Memory B cell (primary cell): ENCODE measurements around the gene RFESD.
"Not testable (repeated sequence)": the region's sequence is repeated elsewhere in the genome, so short reads cannot be mapped to it uniquely, and the experiment has no call there.

Experiments
- ATAC-seq: fragments of 150-1000 bp; cut with Tn5 transposase; 2 replicates; pipeline ENCODE4 v1.10.0; 2021; ENCODE audit warnings: low read depth, mild to moderate bottlenecking, moderate library complexity
- DNase-seq, 2 donors: peaks; one replicate each; pipeline ENCODE4 v3.0.0; 2022; ENCODE audit warnings: low spot score in 2 of 2
- H3K27ac Mint-ChIP-seq: one replicate; pipeline ENCODE4 v1.8.0; 2022; ENCODE audit warnings: mild to moderate bottlenecking, moderate library complexity, mixed read lengths
- H3K27me3 Mint-ChIP-seq: one replicate; pipeline ENCODE4 v1.8.0; 2022; ENCODE audit warnings: mixed read lengths
- H3K36me3 Mint-ChIP-seq: one replicate; pipeline ENCODE4 v1.8.0; 2022; ENCODE audit warnings: mild to moderate bottlenecking, mixed read lengths
- H3K4me1 Mint-ChIP-seq: one replicate; pipeline ENCODE4 v1.8.0; 2022; ENCODE audit warnings: mixed read lengths
- H3K4me3 Mint-ChIP-seq: one replicate; pipeline ENCODE4 v1.8.0; 2022; ENCODE audit warnings: mild to moderate bottlenecking, moderate library complexity, mixed read lengths
- H3K9me3 Mint-ChIP-seq: one replicate; pipeline ENCODE4 v1.8.0; 2022; ENCODE audit warnings: mixed read lengths

Gene RFESD

DNA sequence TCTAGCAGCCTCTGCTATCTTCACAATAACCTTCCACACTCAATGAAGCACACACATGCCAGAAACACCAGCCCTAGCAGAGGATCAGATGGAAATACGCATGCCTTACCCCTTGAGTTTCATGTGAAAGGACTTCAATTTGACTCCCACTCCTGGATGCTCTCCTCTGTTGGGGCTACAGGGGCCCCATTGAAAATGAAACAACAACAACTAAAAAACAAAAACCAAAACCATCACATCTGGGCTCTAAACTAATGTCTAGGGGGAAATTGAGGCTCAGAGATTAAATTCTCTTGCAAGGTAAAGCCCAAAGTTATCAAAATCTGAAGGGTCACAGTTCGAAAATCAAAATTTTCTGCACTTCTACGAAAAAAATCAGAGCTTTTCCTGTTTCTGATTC, 7.9 kb upstream of the RFESD start:
- H3K36me3 Mint-ChIP-seq = no peaks in the 10 kb centered on the region
- no peak for ATAC-seq

DNA sequence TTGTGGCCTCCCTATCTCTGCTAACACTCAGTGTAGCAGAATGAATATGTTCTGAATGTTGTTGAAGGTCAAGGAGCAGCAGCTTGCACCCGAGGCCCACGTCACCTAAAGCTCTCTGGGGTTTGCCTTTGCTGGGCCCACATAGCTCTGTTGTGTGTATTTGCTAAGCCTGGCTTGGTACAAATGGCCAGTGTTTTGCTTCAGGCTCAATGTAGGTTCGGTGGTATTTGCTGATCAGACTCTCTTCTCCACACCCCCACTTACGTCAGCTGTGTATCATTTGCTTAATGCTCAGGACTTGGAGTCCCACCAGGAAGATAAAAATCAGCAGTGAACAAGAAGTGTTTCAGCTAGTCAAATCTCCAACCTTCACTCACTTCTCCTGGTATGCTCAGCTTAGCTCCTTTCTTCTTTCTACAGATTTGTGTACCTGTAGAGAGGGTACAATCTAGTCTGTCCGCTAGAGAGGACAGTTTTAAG, 4.8 kb upstream of the RFESD start:
- no peaks in the 10 kb centered on the region for H3K36me3 Mint-ChIP-seq
- ATAC-seq = no peak
- no peak for DNase-seq
- H3K27ac Mint-ChIP-seq = no peak overlapping the region
- peaks cover 6% of the 10 kb centered on the region for H3K4me1 Mint-ChIP-seq
- no peak overlapping the region for H3K4me3 Mint-ChIP-seq
- peaks cover 3% of the 10 kb centered on the region for H3K27me3 Mint-ChIP-seq
- no peaks in the 10 kb centered on the region for H3K9me3 Mint-ChIP-seq

More for the DNA sequence above, 7.9 kb upstream of the RFESD start:
- H3K27me3 Mint-ChIP-seq = peaks cover 3% of the 10 kb centered on the region
- DNase-seq = no peak
- no peaks in the 10 kb centered on the region for H3K9me3 Mint-ChIP-seq
- H3K27ac Mint-ChIP-seq = no peak overlapping the region
- no peaks in the 10 kb centered on the region for H3K4me1 Mint-ChIP-seq
- no peak overlapping the region for H3K4me3 Mint-ChIP-seq

DNA sequence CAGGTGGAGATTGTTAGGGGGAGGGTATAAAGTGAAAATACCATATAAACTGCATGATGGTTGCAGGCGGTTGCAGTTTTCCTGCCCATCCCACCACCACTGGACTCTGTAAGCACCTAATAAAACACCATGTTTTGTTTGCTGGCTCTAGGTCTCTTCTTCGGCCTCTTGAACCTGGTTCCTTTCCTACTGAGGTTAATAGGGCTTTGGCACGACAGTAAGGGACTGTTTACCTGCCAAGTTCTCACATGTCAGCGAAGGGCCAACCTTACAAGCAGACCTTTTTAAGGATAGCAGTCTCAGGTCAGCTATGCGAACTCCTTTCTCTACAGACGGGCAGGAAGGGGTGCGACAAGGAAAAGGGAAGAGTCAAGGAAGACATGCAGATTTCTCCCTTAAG, 3.4 kb upstream of the RFESD start:
- ATAC-seq (no peak), DNase-seq (no peak)
- peaks cover 3% of the 10 kb centered on the region for H3K27me3 Mint-ChIP-seq
- H3K36me3 Mint-ChIP-seq = no peaks in the 10 kb centered on the region
- peaks cover 6% of the 10 kb centered on the region for H3K4me1 Mint-ChIP-seq
- no peaks in the 10 kb centered on the region for H3K9me3 Mint-ChIP-seq
- H3K4me3 Mint-ChIP-seq = no peak overlapping the region
- H3K27ac Mint-ChIP-seq = no peak overlapping the region

DNA sequence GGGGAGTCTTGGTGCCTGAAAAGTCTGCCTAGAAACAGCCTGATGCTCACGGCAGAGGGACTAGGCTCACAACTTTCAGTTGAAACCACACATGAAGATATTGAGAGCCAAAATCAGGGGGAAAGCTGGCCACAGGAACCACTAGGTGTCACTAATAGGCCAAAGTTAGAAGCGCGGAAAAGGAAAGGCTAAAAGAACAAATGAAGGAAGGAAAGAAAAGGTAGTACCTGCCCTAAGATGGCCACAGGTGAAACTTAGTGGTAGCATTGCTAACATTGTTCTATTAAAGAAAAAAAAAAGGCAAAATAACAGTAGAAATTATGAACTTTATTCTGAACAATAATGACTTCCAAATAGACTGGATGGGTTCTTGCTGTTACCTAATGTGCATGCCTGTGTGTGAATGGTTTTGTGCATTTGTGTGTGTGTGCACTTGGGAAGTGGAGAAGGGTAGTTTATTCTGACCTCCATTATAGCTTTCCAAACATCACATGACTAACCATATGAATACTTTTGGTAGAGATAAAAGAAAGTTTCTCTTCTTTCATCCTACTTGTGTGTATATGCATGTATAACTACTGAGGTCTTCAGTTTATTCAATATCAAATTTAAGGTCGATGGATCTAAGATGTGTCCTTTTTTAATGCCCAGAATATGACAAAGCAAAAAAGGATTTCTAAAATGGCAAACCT, 2.1 kb upstream of the RFESD start:
- peak; percentile 14 for ATAC-seq

DNA sequence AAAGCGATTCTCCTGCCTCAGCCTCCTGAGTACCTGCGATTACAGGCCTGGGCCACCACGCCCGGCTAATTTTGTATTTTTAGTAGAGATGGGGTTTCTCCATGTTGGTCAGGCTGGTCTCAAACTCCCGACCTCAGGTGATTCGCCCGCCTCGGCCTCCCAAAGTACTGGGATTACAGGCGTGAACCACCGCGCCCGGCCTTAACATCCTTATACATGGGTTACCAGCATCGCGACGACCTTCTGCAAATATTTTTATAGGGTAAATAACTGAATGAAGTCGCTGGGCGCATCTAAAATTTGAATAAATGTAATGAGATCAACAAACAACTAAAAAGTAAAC, 380 bp upstream of the RFESD start:
- peak overlapping the region; percentile 87 for H3K4me3 Mint-ChIP-seq
- DNase-seq, H3K27me3 Mint-ChIP-seq, ATAC-seq, H3K9me3 Mint-ChIP-seq, H3K4me1 Mint-ChIP-seq, H3K36me3 Mint-ChIP-seq: not testable (repeated sequence)
- peak overlapping the region; percentile 72 for H3K27ac Mint-ChIP-seq

More for the DNA sequence above, 2.1 kb upstream of the RFESD start:
- Mint-ChIP-seq H3K27me3 (no peaks in the 10 kb centered on the region), H3K9me3 (no peaks in the 10 kb centered on the region), H3K27ac (peak overlapping the region; percentile 72), H3K4me1 (peaks cover 6% of the 10 kb centered on the region), H3K4me3 (no peak overlapping the region), H3K36me3 (no peaks in the 10 kb centered on the region)
- peak; percentile 26 to 38 for DNase-seq

DNA sequence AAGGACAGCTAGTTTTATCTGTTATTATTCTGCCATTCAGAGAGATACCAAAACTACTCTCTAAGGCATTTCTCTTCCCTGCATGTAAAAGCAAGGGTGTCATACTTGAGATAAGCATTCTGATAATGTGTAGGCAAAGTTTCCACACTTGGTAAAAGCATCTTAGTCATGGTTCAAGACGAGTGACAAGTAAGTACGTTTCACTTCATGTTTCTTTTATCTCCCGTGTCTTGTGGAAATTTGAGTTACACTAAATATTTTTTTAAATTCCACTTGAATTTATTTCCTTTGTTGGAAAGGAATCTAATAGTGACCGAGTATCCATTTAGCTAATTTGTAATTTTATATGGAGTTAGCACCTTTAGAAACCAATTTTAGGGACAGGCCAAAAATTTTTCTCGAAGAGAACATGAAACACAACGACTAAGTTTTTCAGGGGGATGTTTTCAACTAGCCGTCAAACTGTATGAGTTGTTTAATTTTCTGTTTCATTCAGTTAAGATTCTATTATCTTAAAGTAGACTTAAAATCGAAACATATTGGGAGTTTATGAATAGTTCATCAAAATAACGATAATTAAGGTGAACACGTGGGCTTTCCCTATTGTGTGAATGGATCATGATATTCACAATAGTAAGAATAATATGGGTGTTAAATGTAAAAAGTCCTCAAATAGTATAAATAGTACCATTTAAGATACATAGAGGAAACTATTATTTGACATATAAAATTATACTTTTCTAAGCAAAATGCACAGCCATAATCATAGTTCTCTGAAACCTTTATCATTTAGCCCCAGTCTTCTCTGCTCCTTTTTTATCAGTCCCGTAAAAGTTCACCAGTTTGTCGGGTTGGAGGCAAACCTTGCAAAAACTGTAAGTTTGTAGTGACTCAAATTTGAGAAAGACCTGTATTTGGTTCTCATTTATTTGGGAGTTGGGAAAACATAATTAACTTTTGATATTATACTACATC, 1.6 kb downstream of the RFESD start:
- Mint-ChIP-seq H3K4me3 (no peak overlapping the region), H3K36me3 (peaks cover 5% of the 10 kb centered on the region), H3K27ac (no peak overlapping the region), H3K27me3 (no peaks in the 10 kb centered on the region), H3K9me3 (no peaks in the 10 kb centered on the region), H3K4me1 (peaks cover 6% of the 10 kb centered on the region)
- no peak for ATAC-seq
- DNase-seq = no peak

DNA sequence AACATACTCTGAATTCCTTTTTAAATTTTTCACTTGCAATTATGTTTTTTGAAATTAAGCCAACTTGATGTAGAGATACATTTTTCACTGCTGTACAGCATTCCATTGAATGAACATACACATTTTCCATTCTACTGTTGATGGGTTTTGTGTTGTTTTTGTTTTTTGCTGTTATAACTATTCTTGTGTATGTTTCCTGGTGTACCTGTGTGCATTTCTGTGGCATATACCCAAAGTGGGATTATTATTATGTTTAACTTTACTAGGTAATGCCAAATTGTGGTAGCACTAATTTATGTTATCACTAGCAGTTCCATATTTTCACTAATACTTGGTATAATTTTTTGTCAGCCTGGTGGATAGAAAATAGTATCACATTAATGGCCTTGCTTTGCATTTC, 2.7 kb downstream of the RFESD start:
- DNase-seq (no peak), ATAC-seq (no peak)
- H3K27me3 Mint-ChIP-seq = no peaks in the 10 kb centered on the region
- peaks cover 2% of the 10 kb centered on the region for H3K4me1 Mint-ChIP-seq
- no peaks in the 10 kb centered on the region for H3K9me3 Mint-ChIP-seq
- H3K27ac Mint-ChIP-seq = no peak overlapping the region
- peaks cover 5% of the 10 kb centered on the region for H3K36me3 Mint-ChIP-seq
- no peak overlapping the region for H3K4me3 Mint-ChIP-seq

DNA sequence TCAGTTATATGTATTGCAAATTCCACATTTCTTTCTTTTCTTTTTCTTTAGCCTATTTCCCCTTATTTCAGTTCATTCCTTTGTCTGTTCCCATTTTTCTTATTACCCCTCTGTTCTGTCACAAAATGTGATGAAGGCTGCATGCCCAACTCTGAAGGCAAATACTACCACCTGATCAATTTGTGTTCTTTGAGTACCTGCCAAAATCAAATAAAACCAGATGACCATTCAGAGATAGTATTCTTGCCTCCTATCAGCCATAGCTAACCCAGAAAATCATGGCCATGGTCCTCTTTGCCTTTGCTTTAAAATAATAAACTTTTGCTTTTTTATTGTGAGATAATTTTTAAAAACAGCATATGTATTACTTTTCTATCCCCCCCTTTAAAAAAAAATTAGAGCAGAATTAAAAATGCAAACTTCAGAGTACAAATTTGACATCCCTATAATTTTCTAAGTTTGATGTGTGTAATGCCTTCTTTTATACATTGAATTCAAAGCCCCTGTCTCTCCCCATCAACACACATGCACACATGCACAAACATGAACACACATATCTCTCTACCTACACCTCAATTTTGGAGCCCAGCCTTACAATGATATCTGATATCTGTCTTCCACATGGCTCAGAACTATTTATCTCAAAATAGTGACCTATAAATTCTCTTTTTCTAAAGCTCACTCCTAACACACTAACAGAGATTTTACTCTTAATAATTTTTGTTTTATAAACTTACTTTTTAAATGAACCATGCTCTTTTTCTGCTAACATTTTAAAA, 3.5 kb downstream of the RFESD start:
- no peak overlapping the region for H3K27ac Mint-ChIP-seq
- no peaks in the 10 kb centered on the region for H3K27me3 Mint-ChIP-seq
- no peaks in the 10 kb centered on the region for H3K4me1 Mint-ChIP-seq
- no peak for ATAC-seq
- H3K4me3 Mint-ChIP-seq = no peak overlapping the region
- no peaks in the 10 kb centered on the region for H3K9me3 Mint-ChIP-seq
- no peak for DNase-seq
- peaks cover 7% of the 10 kb centered on the region for H3K36me3 Mint-ChIP-seq

DNA sequence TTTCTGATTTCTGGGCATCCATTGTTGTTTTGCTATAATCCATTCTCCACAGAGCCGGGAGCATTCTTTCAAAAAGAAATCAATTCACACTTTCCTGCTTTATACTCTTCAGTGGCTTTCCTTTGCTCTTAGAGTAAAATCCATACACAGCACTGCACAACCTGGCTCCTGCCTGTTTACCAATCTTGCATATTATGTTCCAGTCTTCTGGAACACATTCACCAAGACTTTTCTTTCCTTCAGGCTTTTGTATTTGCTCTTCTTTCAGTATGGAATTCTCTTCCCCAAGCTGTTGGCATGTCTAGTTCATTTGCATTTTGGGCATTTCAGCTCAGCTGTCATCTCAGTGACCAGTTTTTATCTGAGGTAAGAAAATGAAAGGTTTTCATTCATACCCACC, 6.3 kb downstream of the RFESD start:
- peaks cover 8% of the 10 kb centered on the region for H3K36me3 Mint-ChIP-seq

DNA sequence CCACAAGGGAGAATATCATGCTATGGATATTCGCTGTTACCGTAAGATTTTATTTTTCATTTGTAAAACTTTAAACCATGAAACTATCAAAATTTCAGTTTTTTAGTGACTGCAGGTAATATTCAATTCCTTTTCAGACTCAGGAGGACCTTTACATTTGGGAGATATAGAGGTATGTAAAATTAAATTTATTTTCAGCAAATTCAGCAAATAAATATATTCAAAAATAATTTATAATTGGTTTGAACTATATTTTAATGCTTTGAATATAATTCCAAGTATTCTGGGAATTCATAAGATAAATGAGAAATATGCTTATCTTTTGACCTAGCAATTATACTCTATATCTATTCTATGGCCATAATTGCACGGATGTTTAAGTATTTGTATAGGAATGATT, 7.6 kb downstream of the RFESD start:
- peaks cover 9% of the 10 kb centered on the region for H3K36me3 Mint-ChIP-seq
- ATAC-seq (no peak), DNase-seq (no peak)
- H3K4me3 Mint-ChIP-seq = no peak overlapping the region
- no peaks in the 10 kb centered on the region for H3K4me1 Mint-ChIP-seq
- no peaks in the 10 kb centered on the region for H3K9me3 Mint-ChIP-seq
- H3K27ac Mint-ChIP-seq = no peak overlapping the region
- no peaks in the 10 kb centered on the region for H3K27me3 Mint-ChIP-seq

More for the DNA sequence above, 6.3 kb downstream of the RFESD start:
- Mint-ChIP-seq H3K4me3 (no peak overlapping the region), H3K4me1 (no peaks in the 10 kb centered on the region), H3K27ac (no peak overlapping the region), H3K9me3 (no peaks in the 10 kb centered on the region), H3K27me3 (no peaks in the 10 kb centered on the region)
- ATAC-seq (no peak), DNase-seq (no peak)

DNA sequence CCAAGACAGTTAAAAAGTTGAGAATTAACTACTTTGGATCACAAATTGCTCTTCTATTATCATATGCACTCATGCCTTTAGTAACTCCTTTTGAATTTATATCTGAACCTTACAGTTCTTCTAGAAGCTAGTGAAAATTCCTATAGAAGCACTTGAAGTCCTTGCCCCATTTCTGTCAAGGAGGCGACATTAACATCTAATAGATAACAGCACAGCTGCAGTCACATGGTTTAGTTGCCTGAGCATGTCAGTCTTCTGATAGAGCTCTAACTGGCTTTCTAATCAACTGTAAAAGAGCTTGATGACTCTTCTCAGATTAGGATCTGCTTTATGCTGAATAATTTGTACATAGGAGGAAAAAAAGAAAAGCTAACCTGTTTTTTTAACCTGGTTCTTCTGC, 9.0 kb downstream of the RFESD start:
- Mint-ChIP-seq H3K27me3 (no peaks in the 10 kb centered on the region), H3K9me3 (no peaks in the 10 kb centered on the region), H3K4me1 (no peaks in the 10 kb centered on the region), H3K36me3 (peaks cover 10% of the 10 kb centered on the region), H3K27ac (no peak overlapping the region), H3K4me3 (no peak overlapping the region)
- DNase-seq (no peak), ATAC-seq (no peak)

DNA sequence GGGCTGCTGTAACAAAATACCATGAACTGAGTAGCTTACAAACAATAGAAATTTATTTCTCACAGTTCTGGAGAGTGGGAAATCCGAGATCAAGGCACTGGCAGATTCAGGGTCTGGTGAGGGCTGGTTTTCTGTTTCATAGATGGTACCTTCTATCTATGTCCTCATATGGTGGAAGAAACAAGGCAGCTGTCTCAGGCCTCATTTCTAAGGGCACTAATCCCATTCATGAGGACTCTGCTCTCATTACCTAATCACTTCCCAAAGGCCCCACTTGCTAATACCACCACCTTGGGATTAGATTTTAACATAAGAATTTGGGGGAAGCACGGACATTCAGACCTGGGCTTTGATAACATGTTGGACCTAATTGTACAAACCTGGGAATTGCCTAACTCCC, 13.5 kb downstream of the RFESD start:
- H3K27me3 Mint-ChIP-seq = no peaks in the 10 kb centered on the region
- peaks cover 3% of the 10 kb centered on the region for H3K4me1 Mint-ChIP-seq
- ATAC-seq = no peak
- H3K36me3 Mint-ChIP-seq = peaks cover 3% of the 10 kb centered on the region
- no peaks in the 10 kb centered on the region for H3K9me3 Mint-ChIP-seq
- H3K27ac Mint-ChIP-seq = no peak overlapping the region
- no peak overlapping the region for H3K4me3 Mint-ChIP-seq
- no peak for DNase-seq

DNA sequence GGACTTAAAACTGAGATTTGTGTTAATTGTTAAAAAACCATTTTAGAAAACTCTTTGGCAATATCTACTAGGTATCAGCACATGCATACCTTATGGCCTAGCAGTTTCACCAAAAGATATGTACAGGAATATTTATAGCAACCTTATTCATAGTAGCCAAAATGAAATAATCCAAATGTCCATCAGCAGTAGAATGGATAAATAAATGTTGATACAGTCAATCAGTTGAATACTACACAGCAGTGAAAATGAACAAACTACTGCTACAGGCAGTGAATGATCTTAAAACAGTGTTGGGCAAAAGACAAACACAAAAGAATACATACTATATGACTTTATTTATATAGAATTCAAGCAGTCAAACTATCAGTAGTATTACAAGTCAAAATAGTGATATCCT, 16.4 kb downstream of the RFESD start:
- DNase-seq (no peak), ATAC-seq (no peak)
- Mint-ChIP-seq H3K36me3 (peaks cover 3% of the 10 kb centered on the region), H3K4me1 (peaks cover 3% of the 10 kb centered on the region), H3K27me3 (no peaks in the 10 kb centered on the region), H3K9me3 (no peaks in the 10 kb centered on the region), H3K27ac (no peak overlapping the region), H3K4me3 (no peak overlapping the region)
